Central memory CD8-positive, alpha-beta T cell (primary cell): ENCODE data around the gene ATF6B.
A peak's percentile ranks its signal among the peaks of the same experiment; 100 is the strongest.

ENCODE experiments used
- ATAC-seq: fragments of 150-1000 bp; cut with Tn5 transposase; replicated peaks from 2 replicates; pipeline ENCODE4 v1.10.0; 2022; ENCODE audit warnings: mild to moderate bottlenecking, moderate FRiP score, moderate number of reproducible peaks; ENCODE audit not compliant: poor library complexity, severe bottlenecking; ENCODE audit errors: extremely low read depth
- DNase-seq, 2 donors: peaks; one replicate each; pipeline ENCODE4 v3.0.0; 2021; ENCODE audit warnings: low spot score in 2 of 2
- H3K27ac Mint-ChIP-seq: one replicate; pipeline ENCODE4 v1.8.0; 2022; ENCODE audit warnings: low read depth, mild to moderate bottlenecking, moderate library complexity, mixed read lengths
- H3K27me3 Mint-ChIP-seq: one replicate; pipeline ENCODE4 v1.8.0; 2022; ENCODE audit warnings: mixed read lengths
- H3K36me3 Mint-ChIP-seq: one replicate; pipeline ENCODE4 v1.8.0; 2022; ENCODE audit warnings: mild to moderate bottlenecking, moderate library complexity, mixed read lengths; ENCODE audit not compliant: insufficient read depth
- H3K4me1 Mint-ChIP-seq: one replicate; pipeline ENCODE4 v1.8.0; 2022; ENCODE audit warnings: mixed read lengths
- H3K4me3 Mint-ChIP-seq: one replicate; pipeline ENCODE4 v1.8.0; 2022; ENCODE audit warnings: mild to moderate bottlenecking, moderate library complexity, mixed read lengths
- H3K9me3 Mint-ChIP-seq: one replicate; pipeline ENCODE4 v1.8.0; 2022; ENCODE audit warnings: mixed read lengths

Gene ATF6B

DNA sequence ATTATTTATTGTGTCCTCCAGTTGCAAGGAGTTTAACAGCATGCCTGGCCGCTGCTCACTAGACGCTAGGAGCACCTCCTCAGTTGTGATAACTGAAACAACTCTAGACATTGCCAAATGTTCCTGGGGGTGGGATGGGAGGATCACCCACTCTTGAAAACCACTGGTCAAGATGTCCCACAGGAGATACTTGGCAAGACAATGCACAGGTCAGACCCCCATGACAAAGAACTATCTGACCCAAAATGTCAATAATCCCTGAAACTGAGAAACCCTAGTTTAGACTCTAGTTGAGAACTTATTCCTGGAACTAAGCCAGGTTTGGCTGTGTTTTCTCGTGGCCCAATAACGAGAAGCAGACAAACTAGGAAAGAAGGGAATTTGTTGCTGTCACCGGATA, 11.5 kb upstream of the ATF6B start:
- H3K4me3 Mint-ChIP-seq = no peak overlapping the region
- no peaks in the 10 kb centered on the region for H3K4me1 Mint-ChIP-seq
- no peak for ATAC-seq
- no peaks in the 10 kb centered on the region for H3K36me3 Mint-ChIP-seq
- H3K27me3 Mint-ChIP-seq = peaks cover 9% of the 10 kb centered on the region
- no peak for DNase-seq
- no peaks in the 10 kb centered on the region for H3K9me3 Mint-ChIP-seq
- no peak overlapping the region for H3K27ac Mint-ChIP-seq

DNA sequence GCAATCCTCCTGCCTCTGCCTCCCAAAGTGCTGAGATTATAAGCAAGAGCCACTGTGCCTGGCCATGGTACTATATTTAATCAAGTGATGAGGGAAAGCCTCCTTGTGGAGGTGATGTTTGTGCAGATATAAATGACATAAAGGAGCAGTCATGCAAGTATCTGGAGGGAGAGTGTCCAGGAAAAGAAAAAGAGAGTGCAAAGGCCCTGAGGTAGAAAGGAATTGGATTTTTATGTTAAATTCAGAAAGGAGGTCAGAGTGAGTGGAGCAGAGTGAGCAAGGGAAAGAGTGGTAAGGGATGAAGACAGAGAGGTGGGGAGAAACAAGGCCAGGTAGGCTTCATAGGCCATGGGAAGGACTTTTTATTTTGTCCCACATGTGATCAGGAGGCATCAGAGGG, 9.4 kb upstream of the ATF6B start:
- Mint-ChIP-seq H3K4me3 (no peak overlapping the region), H3K27ac (peak overlapping the region; percentile 10), H3K27me3 (peaks cover 9% of the 10 kb centered on the region), H3K9me3 (no peaks in the 10 kb centered on the region), H3K4me1 (no peaks in the 10 kb centered on the region), H3K36me3 (no peaks in the 10 kb centered on the region)
- ATAC-seq (no peak), DNase-seq (no peak)

DNA sequence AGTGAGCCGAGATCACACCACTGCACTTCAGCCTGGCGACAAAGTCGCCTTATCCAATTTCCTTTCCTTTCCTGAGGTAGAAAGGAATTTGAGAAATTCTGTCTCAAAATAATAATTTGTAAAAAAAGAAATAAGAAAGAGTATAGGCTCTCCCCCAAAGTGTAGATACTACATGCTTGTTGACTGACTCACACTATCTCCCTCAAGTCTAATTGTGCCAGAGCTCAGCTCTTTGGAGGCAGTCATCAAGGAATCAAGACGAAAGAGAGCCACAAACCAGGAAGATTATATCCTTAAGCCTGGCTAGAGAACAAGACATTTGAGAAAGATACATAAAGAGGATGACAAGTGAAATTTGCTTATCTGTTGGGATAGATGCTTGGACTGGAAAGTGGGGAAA, 5.7 kb upstream of the ATF6B start:
- Mint-ChIP-seq H3K9me3 (no peaks in the 10 kb centered on the region), H3K27me3 (no peaks in the 10 kb centered on the region), H3K27ac (no peak overlapping the region), H3K36me3 (peaks cover 3% of the 10 kb centered on the region), H3K4me1 (peaks cover 17% of the 10 kb centered on the region), H3K4me3 (no peak overlapping the region)
- ATAC-seq (no peak), DNase-seq (no peak)

DNA sequence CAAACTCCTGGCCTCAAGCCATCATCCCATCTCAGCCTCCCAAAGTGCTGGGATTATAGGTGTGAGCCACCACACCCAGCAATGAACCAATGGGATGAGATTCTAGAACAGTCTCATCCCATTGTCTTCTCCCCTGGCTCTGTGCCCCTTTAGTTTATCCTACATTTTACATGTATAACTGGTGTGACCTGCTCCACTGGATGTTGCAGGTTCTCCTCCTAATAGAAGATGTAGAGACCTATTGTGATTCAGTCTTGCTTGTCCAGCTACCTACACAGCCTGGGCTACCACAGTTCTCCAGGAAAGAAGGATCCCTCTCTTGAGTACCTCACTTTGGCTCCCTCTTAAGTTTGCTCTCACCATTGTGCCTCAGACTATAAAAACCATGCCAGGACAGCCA, 4.1 kb upstream of the ATF6B start:
- Mint-ChIP-seq H3K4me3 (peak overlapping the region; percentile 51), H3K9me3 (no peaks in the 10 kb centered on the region), H3K36me3 (peaks cover 9% of the 10 kb centered on the region), H3K4me1 (peaks cover 33% of the 10 kb centered on the region), H3K27ac (no peak overlapping the region), H3K27me3 (no peaks in the 10 kb centered on the region)
- no peak for DNase-seq
- ATAC-seq = no peak

DNA sequence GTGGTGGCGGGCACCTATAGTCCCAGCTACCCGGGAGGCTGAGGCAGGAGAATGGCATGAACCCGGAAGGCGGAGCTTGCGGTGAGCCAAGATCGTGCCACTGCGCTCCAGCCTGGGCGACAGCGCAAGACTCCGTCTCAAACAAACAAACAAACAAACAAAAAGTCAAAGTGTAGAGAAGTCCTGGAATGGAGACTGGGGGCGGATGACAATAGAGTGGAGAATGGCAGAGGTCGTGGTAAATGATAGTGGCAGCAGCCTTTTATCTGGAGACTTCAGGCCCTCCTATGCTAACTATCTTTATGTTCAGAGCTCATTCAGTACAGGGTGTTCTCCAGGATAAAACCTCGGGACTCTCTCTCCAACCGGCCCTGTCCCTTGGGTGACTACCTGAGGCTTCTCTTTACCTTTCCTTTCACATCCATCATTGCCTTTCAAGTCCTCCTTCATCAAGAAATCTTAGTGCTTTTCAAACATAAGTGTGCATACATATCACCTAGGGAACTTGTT, 3.4 kb upstream of the ATF6B start:
- Mint-ChIP-seq H3K4me3 (peak overlapping the region; percentile 51), H3K9me3 (no peaks in the 10 kb centered on the region), H3K4me1 (peaks cover 39% of the 10 kb centered on the region), H3K27me3 (no peaks in the 10 kb centered on the region), H3K27ac (no peak overlapping the region), H3K36me3 (peaks cover 9% of the 10 kb centered on the region)
- DNase-seq (no peak), ATAC-seq (no peak)

DNA sequence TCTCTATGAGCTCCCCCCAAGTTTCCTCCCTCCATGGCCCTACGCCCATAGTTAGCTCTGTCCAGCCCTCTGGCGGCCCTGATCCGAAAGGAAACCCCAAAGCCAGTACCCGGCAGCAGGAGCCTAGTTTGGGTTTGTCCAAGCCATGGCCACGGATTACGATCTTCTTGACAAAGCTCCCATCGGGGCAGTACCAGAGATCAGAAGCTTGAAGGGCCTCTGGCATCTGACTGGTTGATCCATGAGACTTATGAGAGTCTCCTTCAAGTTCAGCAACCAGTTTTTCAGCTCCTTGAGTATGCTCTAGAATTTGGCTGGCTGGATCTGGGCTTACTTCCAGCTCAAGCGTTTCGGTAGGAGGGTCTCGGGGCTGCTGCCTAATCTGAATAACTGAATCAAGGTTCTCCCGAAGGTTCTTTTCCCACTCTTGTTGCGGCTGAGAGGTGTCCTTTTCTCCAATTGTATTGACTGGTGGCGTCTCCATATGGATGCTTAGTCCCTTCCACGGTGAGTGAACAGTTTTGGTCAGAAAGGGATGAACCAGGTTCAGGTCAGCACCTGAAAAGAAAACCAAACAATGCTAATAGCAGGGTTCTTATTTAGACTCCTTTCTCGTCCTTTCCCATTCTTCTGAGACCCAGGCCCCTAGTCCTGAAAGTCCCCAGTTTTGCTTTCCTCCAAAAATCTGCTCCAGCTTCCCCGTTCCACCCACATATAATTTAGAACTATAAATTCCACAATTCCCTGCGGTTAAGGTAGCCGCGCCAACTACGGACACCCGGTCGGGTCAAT, 1.4 kb upstream of the ATF6B start:
- Mint-ChIP-seq H3K36me3 (peaks cover 20% of the 10 kb centered on the region), H3K27ac (peak overlapping the region; percentile 86), H3K4me1 (peaks cover 50% of the 10 kb centered on the region), H3K9me3 (no peaks in the 10 kb centered on the region), H3K4me3 (peak overlapping the region; percentile 99), H3K27me3 (no peaks in the 10 kb centered on the region)
- ATAC-seq = no peak
- no peak for DNase-seq

DNA sequence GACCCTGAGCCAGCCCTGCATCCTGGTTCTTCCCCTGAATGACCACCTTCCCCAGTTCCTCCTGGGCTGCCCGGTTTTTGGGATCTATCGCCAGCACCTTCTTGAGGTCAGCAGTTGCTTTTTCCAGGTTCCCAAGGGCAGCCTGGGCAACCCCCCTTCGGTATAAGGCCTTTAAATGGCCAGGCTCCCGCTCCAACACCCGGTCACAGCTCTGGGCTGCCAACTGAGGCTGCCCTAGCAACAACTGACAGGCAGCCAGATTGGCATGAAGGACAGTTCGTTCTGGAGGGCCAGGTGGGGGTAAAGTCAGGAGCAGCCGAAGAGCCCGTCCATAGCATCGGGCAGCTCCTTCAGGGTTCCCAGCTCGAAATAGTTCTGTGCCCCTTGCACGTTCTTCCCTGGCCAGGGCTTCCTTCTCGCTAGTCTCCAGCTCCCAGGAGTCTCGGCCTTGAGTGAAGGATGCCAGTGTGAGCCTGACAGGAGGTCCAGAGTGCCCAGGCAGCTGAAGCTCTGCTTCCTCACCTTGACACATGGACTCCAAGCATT, 778 bp upstream of the ATF6B start:
- no peak for DNase-seq
- H3K4me1 Mint-ChIP-seq = peaks cover 56% of the 10 kb centered on the region
- H3K36me3 Mint-ChIP-seq = peaks cover 23% of the 10 kb centered on the region
- H3K27me3 Mint-ChIP-seq = no peaks in the 10 kb centered on the region
- H3K9me3 Mint-ChIP-seq = no peaks in the 10 kb centered on the region
- peak overlapping the region; percentile 94 for H3K27ac Mint-ChIP-seq
- ATAC-seq = no peak
- H3K4me3 Mint-ChIP-seq = peak overlapping the region; percentile 99

DNA sequence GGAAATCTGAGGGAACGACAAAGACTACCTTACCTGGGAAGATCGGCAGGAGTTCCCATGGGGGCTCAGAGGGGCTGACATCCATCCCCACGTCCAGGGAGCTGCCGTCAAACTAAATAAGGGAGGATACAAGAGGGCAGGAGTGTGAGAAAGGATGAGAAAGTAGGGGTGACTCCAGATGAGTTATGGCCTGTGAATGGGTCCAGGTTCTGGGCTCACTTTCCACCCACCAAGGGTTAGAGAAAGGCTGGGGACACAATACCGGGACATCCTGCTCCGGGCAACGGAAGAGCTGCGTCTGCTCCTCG, 683 bp downstream of the ATF6B start:
- H3K4me1 Mint-ChIP-seq = peaks cover 56% of the 10 kb centered on the region
- ATAC-seq (no peak), DNase-seq (no peak)
- H3K36me3 Mint-ChIP-seq = peaks cover 36% of the 10 kb centered on the region
- H3K9me3 Mint-ChIP-seq = no peaks in the 10 kb centered on the region
- H3K27ac Mint-ChIP-seq = peak overlapping the region; percentile 94
- no peaks in the 10 kb centered on the region for H3K27me3 Mint-ChIP-seq
- H3K4me3 Mint-ChIP-seq = peak overlapping the region; percentile 99

DNA sequence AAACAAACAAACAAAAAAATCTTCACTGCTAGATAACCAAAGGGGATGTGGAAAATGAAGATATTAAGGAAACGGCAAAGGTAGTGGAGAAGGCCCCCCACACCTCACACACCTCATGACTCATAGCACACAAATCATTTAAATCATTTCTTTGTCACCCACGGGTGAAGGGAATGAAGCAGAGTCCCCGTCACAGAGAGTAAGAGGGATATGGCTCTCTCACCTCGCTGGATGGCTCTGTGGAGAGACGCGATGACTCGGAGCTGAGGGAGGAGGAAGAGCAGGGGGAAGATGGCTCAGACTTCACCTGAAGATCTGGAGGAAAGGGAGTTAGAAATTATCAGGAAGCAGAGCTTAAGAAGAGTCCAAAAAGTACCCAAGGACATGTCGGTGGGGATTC, 1.2 kb downstream of the ATF6B start:
- Mint-ChIP-seq H3K4me1 (peaks cover 56% of the 10 kb centered on the region), H3K36me3 (peaks cover 40% of the 10 kb centered on the region), H3K27ac (peak overlapping the region; percentile 94)

DNA sequence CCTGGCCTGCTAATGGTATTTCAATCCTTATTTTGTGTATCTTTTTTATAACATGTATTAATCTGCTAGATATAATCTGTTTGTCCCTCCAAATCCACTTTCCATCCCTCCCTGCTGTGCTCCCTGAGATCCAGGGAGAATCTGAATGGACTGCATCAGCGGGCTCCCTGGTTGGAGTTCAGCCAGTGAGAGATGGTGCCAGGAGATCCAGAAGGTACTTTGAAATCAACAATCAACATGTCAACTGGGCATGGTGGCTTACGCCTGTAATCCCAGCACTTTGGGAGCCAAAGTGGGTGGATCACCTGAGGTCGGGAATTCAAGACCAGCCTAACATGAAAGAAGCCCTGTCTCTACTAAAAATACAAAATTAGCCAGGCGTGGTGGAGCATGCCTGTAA, 4.4 kb downstream of the ATF6B start:
- Mint-ChIP-seq H3K4me3 (no peak overlapping the region), H3K9me3 (no peaks in the 10 kb centered on the region), H3K4me1 (peaks cover 50% of the 10 kb centered on the region), H3K27ac (no peak overlapping the region), H3K36me3 (peaks cover 66% of the 10 kb centered on the region), H3K27me3 (no peaks in the 10 kb centered on the region)
- ATAC-seq (no peak), DNase-seq (no peak)

More for the DNA sequence above, 1.2 kb downstream of the ATF6B start:
- Mint-ChIP-seq H3K27me3 (no peaks in the 10 kb centered on the region), H3K4me3 (peak overlapping the region; percentile 99), H3K9me3 (no peaks in the 10 kb centered on the region)
- no peak for ATAC-seq
- no peak for DNase-seq

DNA sequence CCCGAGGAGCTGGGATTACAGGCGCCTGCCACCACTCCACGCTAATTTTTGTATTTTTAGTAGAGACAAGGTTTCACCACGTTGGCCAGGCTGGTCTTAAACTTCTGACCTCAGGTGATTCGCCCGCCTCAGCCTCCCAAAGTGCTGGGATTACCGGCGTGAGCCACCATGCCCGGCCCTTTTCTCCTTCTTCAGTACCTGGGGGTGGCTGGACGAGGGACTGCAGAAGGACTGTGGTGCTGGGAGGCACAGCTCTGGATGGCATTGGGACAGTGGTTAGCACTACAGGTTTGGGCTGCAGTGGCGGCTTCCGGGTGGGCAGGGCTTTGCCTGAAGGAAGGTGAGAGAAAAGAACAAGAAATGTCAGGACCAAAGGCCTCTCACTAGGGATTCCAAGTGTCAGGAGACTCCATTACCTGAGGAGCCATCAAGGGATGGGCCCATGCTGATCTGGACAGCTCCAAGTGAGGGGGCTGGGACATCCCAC, 7.4 kb downstream of the ATF6B start:
- Mint-ChIP-seq H3K36me3 (peaks cover 64% of the 10 kb centered on the region), H3K27me3 (no peaks in the 10 kb centered on the region), H3K27ac (no peak overlapping the region), H3K4me3 (no peak overlapping the region), H3K4me1 (peaks cover 24% of the 10 kb centered on the region), H3K9me3 (no peaks in the 10 kb centered on the region)
- DNase-seq (no peak), ATAC-seq (no peak)

DNA sequence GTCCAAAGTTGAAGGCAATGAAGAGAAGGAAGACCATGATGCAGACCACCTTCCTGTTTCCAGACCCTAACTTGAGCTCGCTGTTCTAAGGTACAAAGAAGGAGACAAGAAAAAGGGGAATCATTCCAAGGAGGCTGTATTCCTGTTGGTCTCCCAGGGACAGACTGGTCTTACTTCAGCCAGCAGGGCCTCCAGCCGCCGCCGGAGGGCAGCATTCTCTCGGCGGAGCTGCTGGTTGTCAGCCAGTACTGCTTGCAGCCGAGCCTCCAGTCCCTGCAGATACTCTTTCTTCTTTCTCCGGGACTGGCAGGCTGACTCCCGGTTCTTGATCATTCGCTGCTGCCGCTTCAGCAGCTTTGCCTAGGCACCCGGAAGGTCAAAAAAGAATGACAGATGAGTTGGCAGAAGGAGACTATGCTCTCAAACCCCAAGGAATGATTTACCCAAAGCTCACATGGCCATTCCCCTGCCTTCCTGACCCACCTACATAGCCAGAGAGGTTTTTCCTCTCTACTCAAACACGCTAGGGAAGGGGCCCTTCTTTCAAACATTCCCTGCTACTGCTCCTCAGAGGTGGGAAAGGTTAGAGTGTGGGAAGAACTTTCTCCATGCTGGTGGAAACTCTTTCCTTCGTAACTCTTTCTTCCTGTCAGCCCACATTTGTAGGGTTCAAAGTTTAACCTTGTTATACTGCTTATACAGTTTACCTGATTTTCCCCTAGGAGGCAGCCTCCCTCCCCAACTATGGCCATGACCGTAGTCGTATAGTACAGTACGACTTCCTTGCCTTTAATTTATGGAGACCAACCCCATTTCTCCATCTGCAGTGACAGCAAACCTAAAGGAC, 9.0 kb downstream of the ATF6B start:
- H3K27ac Mint-ChIP-seq = peak overlapping the region; percentile 75
- no peaks in the 10 kb centered on the region for H3K27me3 Mint-ChIP-seq
- no peaks in the 10 kb centered on the region for H3K9me3 Mint-ChIP-seq
- H3K36me3 Mint-ChIP-seq = peaks cover 59% of the 10 kb centered on the region
- DNase-seq (peak; percentile 40 to 53), ATAC-seq (peak; percentile 65)
- H3K4me1 Mint-ChIP-seq = peaks cover 18% of the 10 kb centered on the region
- no peak overlapping the region for H3K4me3 Mint-ChIP-seq
